Measurements from ENCODE around the gene ACTG2. TPM values are rescaled to one million over a fixed set of nuclear protein-coding genes. Genes with fewer than 3 reads are reported as not detected.

The ACTG2 gene
- total RNA-seq, 1 donor from 2014 or later, result 0.32 TPM

GRCh38 chr2:73919596-73920228, 26.9 kb downstream of the ACTG2 start:
- H3K9me3 Mint-ChIP-seq, result no peaks in the 10 kb centered on the region
- no peaks in the 10 kb centered on the region for H3K36me3 Mint-ChIP-seq
- no peak for DNase-seq (ENCODE audit: low spot score)
- Histone ChIP-seq H3K9ac (no peak overlapping the region), H3K36me3 (no peaks in the 10 kb centered on the region), H3K4me1 (no peaks in the 10 kb centered on the region), H2AFZ (replicated peaks) (no peak overlapping the region), H3K4me3 (no peak overlapping the region), H3K27me3 (peaks cover 22% of the 10 kb centered on the region), H3K27ac (no peak overlapping the region), H3K9me3 (ENCODE audit: low read depth) (no peaks in the 10 kb centered on the region), H3K79me2 (ENCODE audit: low read depth) (no peaks in the 10 kb centered on the region), H4K20me1 (ENCODE audit: low read depth) (no peaks in the 10 kb centered on the region), H3F3A (ENCODE audit: low read depth) (no peaks in the 10 kb centered on the region), H3K4me2 (no peak overlapping the region)
- peaks cover 5% of the 10 kb centered on the region for H3K4me1 Mint-ChIP-seq
- H3K4me3 Mint-ChIP-seq, result no peak overlapping the region
- H3K27me3 Mint-ChIP-seq (ENCODE audit: insufficient read depth, low read depth), result peaks cover 5% of the 10 kb centered on the region
- no peak for TF ChIP-seq EZH2phosphoT487 (IDR thresholded peaks at IDR 0.05)
- no peak for TF ChIP-seq EZH2 (IDR thresholded peaks at IDR 0.05)
- no peak for TF ChIP-seq CTCF (IDR thresholded peaks at IDR 0.05)
- H3K27ac Mint-ChIP-seq, result no peak overlapping the region

- TF ChIP-seq EZH2phosphoT487 (IDR thresholded peaks at IDR 0.05) (no peak), CTCF (IDR thresholded peaks at IDR 0.05) (peak; percentile 56), EZH2 (IDR thresholded peaks at IDR 0.05) (no peak)
- Histone ChIP-seq H3K27me3 (peaks cover 22% of the 10 kb centered on the region), H3K4me2 (peak overlapping the region; percentile 37), H4K20me1 (ENCODE audit: low read depth) (no peaks in the 10 kb centered on the region), H3F3A (ENCODE audit: low read depth) (peaks cover 4% of the 10 kb centered on the region), H3K79me2 (ENCODE audit: low read depth) (no peaks in the 10 kb centered on the region), H2AFZ (replicated peaks) (peak overlapping the region; percentile 38), H3K36me3 (no peaks in the 10 kb centered on the region), H3K9me3 (ENCODE audit: low read depth) (no peaks in the 10 kb centered on the region), H3K4me3 (no peak overlapping the region), H3K4me1 (no peaks in the 10 kb centered on the region), H3K27ac (no peak overlapping the region), H3K9ac (no peak overlapping the region)
- Mint-ChIP-seq H3K27me3 (ENCODE audit: insufficient read depth, low read depth) (peaks cover 5% of the 10 kb centered on the region), H3K9me3 (no peaks in the 10 kb centered on the region), H3K4me3 (no peak overlapping the region), H3K27ac (no peak overlapping the region), H3K4me1 (peaks cover 5% of the 10 kb centered on the region), H3K36me3 (no peaks in the 10 kb centered on the region)
- DNase-seq (ENCODE audit: low spot score), result peak; percentile 84
Measured at GRCh38 chr2:73920577-73921545, 28.1 kb downstream of the ACTG2 start.

- no peak overlapping the region for H3K27ac ChIP-seq
- no peaks in the 10 kb centered on the region for H3K9me3 Mint-ChIP-seq
- H3K36me3 ChIP-seq, result no peaks in the 10 kb centered on the region
- H3F3A ChIP-seq (ENCODE audit: low read depth), result peaks cover 4% of the 10 kb centered on the region
- H3K79me2 ChIP-seq (ENCODE audit: low read depth), result no peaks in the 10 kb centered on the region
- H3K9ac ChIP-seq, result no peak overlapping the region
- H3K4me2 ChIP-seq, result no peak overlapping the region
- H3K4me1 Mint-ChIP-seq, result peaks cover 9% of the 10 kb centered on the region
- no peaks in the 10 kb centered on the region for H4K20me1 ChIP-seq (ENCODE audit: low read depth)
- peak overlapping the region; percentile 38 for H2AFZ ChIP-seq (replicated peaks)
- TF ChIP-seq EZH2 (IDR thresholded peaks at IDR 0.05) (no peak), EZH2phosphoT487 (IDR thresholded peaks at IDR 0.05) (no peak), CTCF (IDR thresholded peaks at IDR 0.05) (no peak)
- H3K4me3 Mint-ChIP-seq, result no peak overlapping the region
- no peak for DNase-seq (ENCODE audit: low spot score)
- no peaks in the 10 kb centered on the region for H3K36me3 Mint-ChIP-seq
- no peak overlapping the region for H3K27ac Mint-ChIP-seq
- H3K4me1 ChIP-seq, result no peaks in the 10 kb centered on the region
- H3K4me3 ChIP-seq, result no peak overlapping the region
- no peaks in the 10 kb centered on the region for H3K9me3 ChIP-seq (ENCODE audit: low read depth)
- peaks cover 2% of the 10 kb centered on the region for H3K27me3 Mint-ChIP-seq (ENCODE audit: insufficient read depth, low read depth)
- H3K27me3 ChIP-seq, result peaks cover 22% of the 10 kb centered on the region
Measured at GRCh38 chr2:73921581-73921980, 28.8 kb downstream of the ACTG2 start.
